OCI-LY1 (cell line): ENCODE results near the gene IMMP2L.

Experiments used
- H2AFZ ChIP-seq: fragments of 200-600 bp; sonication (generic), shearing (Covaris generic); 2 replicates; pipeline ENCODE4 v1.6.0; 2014; ENCODE audit warnings: antibody characterized with exemption, mild to moderate bottlenecking, low read length
- H3F3A ChIP-seq: fragments of 200-600 bp; sonication (generic), shearing (Covaris generic); 2 replicates; pipeline ENCODE4 v1.6.0; 2014; ENCODE audit warnings: mild to moderate bottlenecking, antibody characterized with exemption, low read length, moderate library complexity; ENCODE audit not compliant: insufficient read depth
- H3K27ac ChIP-seq: fragments of 200-600 bp; sonication (generic); 2 replicates; pipeline ENCODE4 v1.5.1; 2014; ENCODE audit warnings: low read length, mixed run types, mild to moderate bottlenecking, low read depth; ENCODE audit not compliant: poor library complexity, severe bottlenecking
- H3K27me3 ChIP-seq: fragments of 200-600 bp; sonication (generic); 2 replicates; pipeline ENCODE4 v1.6.0; 2014; ENCODE audit warnings: antibody characterized with exemption, mild to moderate bottlenecking, low read length, moderate library complexity; ENCODE audit not compliant: insufficient read depth
- H3K36me3 ChIP-seq: fragments of 200-600 bp; sonication (generic); 2 replicates; pipeline ENCODE4 v1.6.1; 2014; ENCODE audit warnings: mild to moderate bottlenecking, antibody characterized with exemption, low read length, moderate library complexity, mixed read lengths; ENCODE audit not compliant: insufficient read depth
- H3K4me1 ChIP-seq: fragments of 200-600 bp; sonication (generic); 2 replicates; pipeline ENCODE4 v1.5.1; 2014; ENCODE audit warnings: mild to moderate bottlenecking, low read length, moderate library complexity; ENCODE audit not compliant: insufficient read depth, severe bottlenecking
- H3K4me2 ChIP-seq: fragments of 200-600 bp; sonication (generic), shearing (Covaris generic); 2 replicates; pipeline ENCODE4 v1.6.1; 2014; ENCODE audit warnings: low read length
- H3K4me3 ChIP-seq: fragments of 200-600 bp; sonication (generic); 2 replicates; pipeline ENCODE4 v1.5.1; 2014; ENCODE audit warnings: low read length, low read depth, mild to moderate bottlenecking, mixed read lengths; ENCODE audit not compliant: poor library complexity, severe bottlenecking
- H3K79me2 ChIP-seq: fragments of 200-600 bp; shearing (Covaris generic); 2 replicates; pipeline ENCODE4 v1.6.1; 2016; ENCODE audit warnings: mixed run types, low read length, mixed read lengths; ENCODE audit not compliant: insufficient read depth
- H3K9ac ChIP-seq: fragments of 200-600 bp; sonication (generic), shearing (Covaris generic); 2 replicates; pipeline ENCODE4 v1.6.1; 2014; ENCODE audit warnings: mild to moderate bottlenecking, low read length, mixed read lengths
- H3K9me2 ChIP-seq: fragments of 200-600 bp; sonication (generic), shearing (Covaris generic); 2 replicates; pipeline ENCODE4 v1.6.1; 2014; ENCODE audit warnings: low read depth, mild to moderate bottlenecking, low read length, mixed read lengths
- H3K9me3 ChIP-seq: fragments of 200-600 bp; shearing (Covaris generic); 2 replicates; pipeline ENCODE4 v1.6.1; 2014; ENCODE audit warnings: low read length, mixed read lengths
- H4K20me1 ChIP-seq: fragments of 200-600 bp; sonication (generic), shearing (Covaris generic); 2 replicates; pipeline ENCODE4 v1.6.0; 2016; ENCODE audit warnings: mild to moderate bottlenecking, low read length; ENCODE audit not compliant: insufficient read depth
- EZH2 ChIP-seq: fragments of 200-600 bp; sonication (generic), shearing (Covaris generic); IDR thresholded peaks from 2 replicates; pipeline ENCODE4 v1.8.0; 2017; ENCODE audit warnings: borderline replicate concordance, mixed run types, mild to moderate bottlenecking, antibody characterized with exemption, low read length, moderate library complexity, mixed read lengths
- TF ChIP-seq, protein P1 (sequence below): fragments of 200-600 bp; sonication (generic), shearing (Covaris generic); IDR thresholded peaks from 2 replicates; pipeline ENCODE4 v1.5.1; 2017; ENCODE audit warnings: mild to moderate bottlenecking, antibody characterized with exemption, low read length, moderate library complexity, mixed read lengths

IMMP2L gene

GRCh38 chr7:111210043-111210442 lies 352.2 kb downstream of the IMMP2L start:
- Histone ChIP-seq H3K27me3 (no peaks in the 10 kb centered on the region), H3K4me3 (no peak overlapping the region), H2AFZ (no peak overlapping the region), H3K27ac (no peak overlapping the region), H3K9me2 (no peaks in the 10 kb centered on the region), H3F3A (no peaks in the 10 kb centered on the region), H3K4me2 (no peak overlapping the region), H4K20me1 (no peaks in the 10 kb centered on the region), H3K4me1 (no peaks in the 10 kb centered on the region), H3K9ac (no peak overlapping the region), H3K79me2 (no peaks in the 10 kb centered on the region), H3K36me3 (no peaks in the 10 kb centered on the region), H3K9me3 (no peaks in the 10 kb centered on the region)
- TF ChIP-seq, protein P1, sequence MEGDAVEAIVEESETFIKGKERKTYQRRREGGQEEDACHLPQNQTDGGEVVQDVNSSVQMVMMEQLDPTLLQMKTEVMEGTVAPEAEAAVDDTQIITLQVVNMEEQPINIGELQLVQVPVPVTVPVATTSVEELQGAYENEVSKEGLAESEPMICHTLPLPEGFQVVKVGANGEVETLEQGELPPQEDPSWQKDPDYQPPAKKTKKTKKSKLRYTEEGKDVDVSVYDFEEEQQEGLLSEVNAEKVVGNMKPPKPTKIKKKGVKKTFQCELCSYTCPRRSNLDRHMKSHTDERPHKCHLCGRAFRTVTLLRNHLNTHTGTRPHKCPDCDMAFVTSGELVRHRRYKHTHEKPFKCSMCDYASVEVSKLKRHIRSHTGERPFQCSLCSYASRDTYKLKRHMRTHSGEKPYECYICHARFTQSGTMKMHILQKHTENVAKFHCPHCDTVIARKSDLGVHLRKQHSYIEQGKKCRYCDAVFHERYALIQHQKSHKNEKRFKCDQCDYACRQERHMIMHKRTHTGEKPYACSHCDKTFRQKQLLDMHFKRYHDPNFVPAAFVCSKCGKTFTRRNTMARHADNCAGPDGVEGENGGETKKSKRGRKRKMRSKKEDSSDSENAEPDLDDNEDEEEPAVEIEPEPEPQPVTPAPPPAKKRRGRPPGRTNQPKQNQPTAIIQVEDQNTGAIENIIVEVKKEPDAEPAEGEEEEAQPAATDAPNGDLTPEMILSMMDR, result no peak
- TF ChIP-seq EZH2, result no peak

DNA sequence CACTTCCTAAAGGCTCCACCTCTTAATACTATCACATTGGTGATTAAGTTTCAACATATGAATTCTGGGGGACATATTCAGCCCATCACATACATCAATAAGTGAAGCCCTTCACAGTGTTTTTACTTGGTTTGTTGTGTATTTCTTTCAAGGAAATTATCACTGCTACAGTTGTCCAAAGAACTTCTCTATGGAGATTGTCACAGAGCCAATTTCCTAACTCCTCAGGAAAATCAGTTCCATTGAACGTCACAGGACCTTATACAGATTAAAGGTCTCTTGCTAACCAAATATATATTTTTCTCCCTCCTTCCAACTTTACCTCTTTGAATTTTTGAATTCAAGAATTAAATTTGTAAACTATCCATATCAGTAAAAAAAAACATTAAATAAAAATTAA lies 357.0 kb downstream of the IMMP2L start:
- Histone ChIP-seq H4K20me1 (no peaks in the 10 kb centered on the region), H3K4me1 (no peaks in the 10 kb centered on the region), H3K4me2 (no peak overlapping the region), H3K9me2 (no peaks in the 10 kb centered on the region), H3F3A (no peaks in the 10 kb centered on the region), H3K27ac (no peak overlapping the region), H3K27me3 (no peaks in the 10 kb centered on the region), H3K4me3 (no peak overlapping the region), H3K79me2 (no peaks in the 10 kb centered on the region), H3K9me3 (no peaks in the 10 kb centered on the region), H3K36me3 (no peaks in the 10 kb centered on the region), H2AFZ (no peak overlapping the region), H3K9ac (no peak overlapping the region)
- TF ChIP-seq, protein P1, result no peak

- H3K9me2 ChIP-seq, result no peaks in the 10 kb centered on the region
- H3K36me3 ChIP-seq, result no peaks in the 10 kb centered on the region
- no peaks in the 10 kb centered on the region for H3K27me3 ChIP-seq
- H3F3A ChIP-seq, result no peaks in the 10 kb centered on the region
- no peak overlapping the region for H2AFZ ChIP-seq
- TF ChIP-seq, protein P1, result no peak
- TF ChIP-seq EZH2, result no peak
- H4K20me1 ChIP-seq, result no peaks in the 10 kb centered on the region
- no peak overlapping the region for H3K4me3 ChIP-seq
- H3K27ac ChIP-seq, result no peak overlapping the region
- no peak overlapping the region for H3K9ac ChIP-seq
- H3K4me1 ChIP-seq, result no peaks in the 10 kb centered on the region
- no peak overlapping the region for H3K4me2 ChIP-seq
- no peaks in the 10 kb centered on the region for H3K79me2 ChIP-seq
- H3K9me3 ChIP-seq, result no peaks in the 10 kb centered on the region
These were observed 360.0 kb downstream of the IMMP2L start for GRCh38 chr7:111202321-111202720.
